ENCODE data around the gene RPN2. TPM values are rescaled to one million over a fixed set of nuclear protein-coding genes. Genes with fewer than 3 reads are reported as not detected.

RPN2 gene
- total RNA-seq, 3 donors from 2014 or later: 106 to 193 (median 127) TPM

GRCh38 chr20:37193226-37193625 is 14.1 kb downstream of the RPN2 start:
- H3K36me3 ChIP-seq (ENCODE audit: low read depth): no peaks in the 10 kb centered on the region
- no peak for ATAC-seq
- no peak for DNase-seq
- no peak for TF ChIP-seq CTCF (IDR thresholded peaks at IDR 0.05)
- no peaks in the 10 kb centered on the region for H3K9me3 ChIP-seq
- intact Hi-C loops (cut with DNase I, micrococcal nuclease): loop anchor here (10.0 kb wide), 1 partner anchor 342 kb away; no protein-coding TSS in a partner anchor
- H3K4me1 ChIP-seq (ENCODE audit: low read depth): peaks cover 7% of the 10 kb centered on the region
- H3K4me3 ChIP-seq: no peak overlapping the region

- no peak overlapping the region for H3K4me3 ChIP-seq
- no peak for TF ChIP-seq CTCF (IDR thresholded peaks at IDR 0.05)
- peaks cover 7% of the 10 kb centered on the region for H3K4me1 ChIP-seq (ENCODE audit: low read depth)
- intact Hi-C loops (cut with DNase I, micrococcal nuclease): loop anchor here (10.0 kb wide), 1 partner anchor 341 kb away; no protein-coding TSS in a partner anchor
- no peak for DNase-seq
- H3K9me3 ChIP-seq: no peaks in the 10 kb centered on the region
- H3K36me3 ChIP-seq (ENCODE audit: low read depth): no peaks in the 10 kb centered on the region
- no peak for ATAC-seq
Measured at GRCh38 chr20:37193821-37194220, 14.7 kb downstream of the RPN2 start.

- Histone ChIP-seq H3K4me1 (ENCODE audit: low read depth) (peaks cover 7% of the 10 kb centered on the region), H3K4me3 (no peak overlapping the region), H3K36me3 (ENCODE audit: low read depth) (no peaks in the 10 kb centered on the region), H3K9me3 (no peaks in the 10 kb centered on the region)
- ATAC-seq (no peak), DNase-seq (no peak)
- no peak for TF ChIP-seq CTCF (IDR thresholded peaks at IDR 0.05)
- intact Hi-C loops (cut with DNase I, micrococcal nuclease): loop anchor here (10.0 kb wide), 1 partner anchor 340 kb away; no protein-coding TSS in a partner anchor
Measured at GRCh38 chr20:37194621-37195417, 15.7 kb downstream of the RPN2 start.

GRCh38 chr20:37198932-37199660 is 20.0 kb downstream of the RPN2 start:
- no peak overlapping the region for H3K4me3 ChIP-seq
- DNase-seq (no peak), ATAC-seq (no peak)
- H3K4me1 ChIP-seq (ENCODE audit: low read depth): no peaks in the 10 kb centered on the region
- H3K36me3 ChIP-seq (ENCODE audit: low read depth): no peaks in the 10 kb centered on the region
- no peak for TF ChIP-seq CTCF (IDR thresholded peaks at IDR 0.05)
- intact Hi-C loops (cut with DNase I, micrococcal nuclease): loop anchor here (10.0 kb wide), 1 partner anchor 336 kb away; no protein-coding TSS in a partner anchor
- no peaks in the 10 kb centered on the region for H3K9me3 ChIP-seq

GRCh38 chr20:37200376-37200775 is 21.2 kb downstream of the RPN2 start:
- no peak for TF ChIP-seq CTCF (IDR thresholded peaks at IDR 0.05)
- intact Hi-C loops (cut with DNase I, micrococcal nuclease): no loop called here
- Histone ChIP-seq H3K36me3 (ENCODE audit: low read depth) (no peaks in the 10 kb centered on the region), H3K4me1 (ENCODE audit: low read depth) (no peaks in the 10 kb centered on the region), H3K4me3 (no peak overlapping the region), H3K9me3 (no peaks in the 10 kb centered on the region)
- no peak for DNase-seq
- no peak for ATAC-seq

Data from mucosa of descending colon (tissue), 3 donors.